Measurements from ENCODE around the gene GSX1.
"Not testable (repeated sequence)": the region's sequence is repeated elsewhere in the genome, so short reads cannot be mapped to it uniquely, and the experiment has no call there.

Gene GSX1

DNA sequence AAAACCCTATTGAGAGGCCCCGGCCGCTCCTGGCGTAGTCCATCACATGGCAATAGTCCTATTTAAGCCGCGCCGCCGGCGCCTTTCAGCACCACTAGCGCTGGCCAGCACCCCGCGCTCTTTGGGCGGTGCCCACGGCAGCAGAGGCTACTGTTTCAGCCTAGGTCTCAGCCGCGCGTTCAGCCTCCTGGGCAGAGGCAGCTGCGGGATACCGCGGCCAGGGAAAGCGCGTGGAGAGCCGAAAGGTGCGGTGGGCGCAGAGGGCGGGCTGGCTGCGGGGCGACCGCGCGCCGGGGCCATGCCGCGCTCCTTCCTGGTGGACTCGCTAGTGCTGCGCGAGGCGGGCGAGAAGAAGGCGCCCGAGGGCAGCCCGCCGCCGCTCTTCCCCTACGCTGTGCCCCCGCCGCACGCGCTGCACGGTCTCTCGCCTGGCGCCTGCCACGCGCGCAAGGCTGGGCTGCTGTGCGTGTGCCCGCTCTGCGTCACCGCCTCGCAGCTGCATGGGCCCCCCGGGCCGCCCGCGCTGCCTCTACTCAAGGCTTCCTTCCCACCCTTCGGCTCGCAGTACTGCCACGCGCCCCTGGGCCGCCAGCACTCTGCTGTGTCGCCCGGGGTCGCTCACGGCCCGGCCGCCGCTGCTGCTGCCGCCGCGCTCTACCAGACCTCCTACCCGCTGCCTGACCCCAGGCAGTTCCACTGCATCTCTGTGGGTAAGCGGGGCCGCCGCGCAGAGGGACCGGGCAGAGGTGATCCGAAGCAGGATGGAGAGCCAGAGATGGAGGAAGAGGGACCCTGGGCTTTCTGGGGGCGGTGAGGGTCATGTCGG, at the start of gene GSX1:
Gene GSX1 (plus strand): TSS at position 91 of the 826 bp plus-strand sequence. CDS start 208 bp downstream, at position 299.
- in situ Hi-C loops (cut with HindIII; ENCODE audit: low pct_ligation_motif_present, low sequenced_read_pairs), result no loop called here
- Histone ChIP-seq H3K27ac (no peak within 1 kb of the TSS), H3K36me3 (replicated peaks) (no peaks in the 10 kb centered on the region), H3K27me3 (replicated peaks) (peaks cover 94% of the 10 kb centered on the region), H3K4me3 (ENCODE audit: low read depth, low read length) (peak within 1 kb of the TSS; percentile 5)
- peak; percentile 51 for DNase-seq
- TF ChIP-seq, protein P1, sequence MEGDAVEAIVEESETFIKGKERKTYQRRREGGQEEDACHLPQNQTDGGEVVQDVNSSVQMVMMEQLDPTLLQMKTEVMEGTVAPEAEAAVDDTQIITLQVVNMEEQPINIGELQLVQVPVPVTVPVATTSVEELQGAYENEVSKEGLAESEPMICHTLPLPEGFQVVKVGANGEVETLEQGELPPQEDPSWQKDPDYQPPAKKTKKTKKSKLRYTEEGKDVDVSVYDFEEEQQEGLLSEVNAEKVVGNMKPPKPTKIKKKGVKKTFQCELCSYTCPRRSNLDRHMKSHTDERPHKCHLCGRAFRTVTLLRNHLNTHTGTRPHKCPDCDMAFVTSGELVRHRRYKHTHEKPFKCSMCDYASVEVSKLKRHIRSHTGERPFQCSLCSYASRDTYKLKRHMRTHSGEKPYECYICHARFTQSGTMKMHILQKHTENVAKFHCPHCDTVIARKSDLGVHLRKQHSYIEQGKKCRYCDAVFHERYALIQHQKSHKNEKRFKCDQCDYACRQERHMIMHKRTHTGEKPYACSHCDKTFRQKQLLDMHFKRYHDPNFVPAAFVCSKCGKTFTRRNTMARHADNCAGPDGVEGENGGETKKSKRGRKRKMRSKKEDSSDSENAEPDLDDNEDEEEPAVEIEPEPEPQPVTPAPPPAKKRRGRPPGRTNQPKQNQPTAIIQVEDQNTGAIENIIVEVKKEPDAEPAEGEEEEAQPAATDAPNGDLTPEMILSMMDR (IDR thresholded peaks at IDR 0.05; ENCODE audit: low read depth, low read length, missing control alignments), result no peak

DNA sequence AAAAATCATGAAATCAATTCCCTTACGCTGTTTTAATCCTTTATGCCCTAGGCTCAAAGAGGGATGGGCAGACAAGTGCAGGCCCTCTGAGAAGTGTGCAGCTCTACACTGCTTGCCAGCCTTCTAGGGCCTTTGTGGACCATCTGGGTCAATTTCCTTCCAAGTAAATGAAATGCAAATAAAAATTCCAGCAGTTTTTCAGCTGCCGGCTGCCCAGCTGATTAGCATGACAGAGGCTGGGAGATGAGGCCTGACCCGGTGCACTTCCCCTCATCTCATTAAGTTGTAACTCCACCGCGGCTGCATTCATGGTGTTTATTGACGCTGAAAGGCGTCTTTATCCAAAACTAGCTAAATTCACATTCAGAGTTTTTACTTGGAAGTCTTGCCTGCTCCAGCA, 47.5 kb upstream of the GSX1 start:
- H3K36me3 ChIP-seq (replicated peaks), result no peaks in the 10 kb centered on the region
- no peak for DNase-seq
- no peak overlapping the region for H3K27ac ChIP-seq
- in situ Hi-C loops (cut with HindIII; ENCODE audit: low pct_ligation_motif_present, low sequenced_read_pairs), result no loop called here
- TF ChIP-seq, protein P1 (IDR thresholded peaks at IDR 0.05; ENCODE audit: low read depth, low read length, missing control alignments), result no peak
- no peak overlapping the region for H3K4me3 ChIP-seq (ENCODE audit: low read depth, low read length)
- no peaks in the 10 kb centered on the region for H3K27me3 ChIP-seq (replicated peaks)

DNA sequence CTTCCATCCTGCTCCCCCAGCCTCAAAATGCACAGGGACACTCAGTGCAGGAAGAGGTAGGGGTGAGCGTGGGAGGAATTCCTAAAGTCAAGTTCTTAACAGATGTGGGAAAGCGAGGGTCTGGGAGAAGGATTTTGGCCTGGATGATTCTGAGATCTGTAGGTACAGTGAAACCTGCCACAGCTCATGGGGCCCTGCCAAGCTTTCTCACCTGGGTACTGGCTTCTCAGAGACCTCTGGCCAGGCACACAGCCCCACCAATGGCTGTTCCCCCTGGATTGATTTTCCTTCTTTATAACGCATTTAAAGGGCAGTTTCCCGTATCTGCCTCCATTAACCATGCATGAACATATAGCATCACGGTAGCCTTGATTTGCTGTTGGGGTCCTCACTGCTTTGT, 47.0 kb upstream of the GSX1 start:
- H3K36me3 ChIP-seq (replicated peaks), result no peaks in the 10 kb centered on the region
- in situ Hi-C loops (cut with HindIII; ENCODE audit: low pct_ligation_motif_present, low sequenced_read_pairs), result no loop called here
- TF ChIP-seq, protein P1 (IDR thresholded peaks at IDR 0.05; ENCODE audit: low read depth, low read length, missing control alignments), result no peak
- no peak for DNase-seq
- no peak overlapping the region for H3K4me3 ChIP-seq (ENCODE audit: low read depth, low read length)
- H3K27ac ChIP-seq, result no peak overlapping the region
- no peaks in the 10 kb centered on the region for H3K27me3 ChIP-seq (replicated peaks)

DNA sequence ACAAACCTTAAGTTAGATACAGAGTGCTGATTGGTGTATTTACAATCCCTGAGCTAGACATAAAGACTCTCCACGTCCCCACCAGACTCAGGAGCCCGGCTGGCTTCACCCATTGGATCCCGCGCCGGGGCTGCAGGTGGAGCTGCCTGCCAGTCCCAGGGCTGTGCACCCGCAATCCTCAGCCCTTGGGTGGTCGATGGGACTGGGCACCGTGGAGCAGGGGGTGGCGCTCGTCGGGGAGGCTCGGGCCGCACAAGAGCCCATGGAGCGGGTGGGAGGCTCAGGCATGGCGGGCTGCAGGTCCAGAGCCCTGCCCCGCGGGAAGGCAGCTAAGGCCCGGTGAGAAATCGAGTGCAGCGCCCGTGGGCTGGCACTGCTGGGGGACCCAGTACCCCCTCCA, 44.1 kb upstream of the GSX1 start:
- H3K36me3 ChIP-seq (replicated peaks); in situ Hi-C loops (cut with HindIII; ENCODE audit: low pct_ligation_motif_present, low sequenced_read_pairs); H3K27ac ChIP-seq; DNase-seq; H3K4me3 ChIP-seq (ENCODE audit: low read depth, low read length); H3K27me3 ChIP-seq (replicated peaks): not testable (repeated sequence)

DNA sequence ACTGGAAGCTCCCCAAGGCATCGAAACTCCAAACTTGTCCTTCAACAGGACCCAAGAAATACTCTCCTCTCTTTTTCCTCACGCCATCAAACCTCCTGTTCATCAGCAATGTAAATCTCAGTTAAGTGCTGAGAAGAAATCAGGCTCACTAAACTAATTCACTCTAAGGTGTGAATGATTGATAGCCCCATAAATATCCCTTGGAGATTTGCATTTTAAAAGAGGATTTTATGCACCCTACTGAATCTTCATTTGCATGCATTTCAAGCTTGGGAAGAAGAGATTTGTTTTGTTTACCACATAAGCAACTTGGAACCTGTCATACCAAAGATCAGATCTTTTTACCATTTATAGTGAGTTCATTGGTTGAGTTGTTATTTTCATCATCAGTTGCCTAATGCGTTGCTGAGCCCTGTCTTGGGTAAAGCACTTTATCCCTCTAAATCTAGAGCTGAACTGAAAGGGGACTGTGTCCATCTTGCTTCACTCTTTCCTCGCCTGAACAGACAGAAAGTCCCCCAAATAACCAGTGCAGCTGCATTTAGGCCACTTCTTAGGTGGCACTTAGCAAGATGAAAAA, 40.2 kb upstream of the GSX1 start:
- in situ Hi-C loops (cut with HindIII; ENCODE audit: low pct_ligation_motif_present, low sequenced_read_pairs), result no loop called here
- no peak for DNase-seq
- TF ChIP-seq, protein P1 (IDR thresholded peaks at IDR 0.05; ENCODE audit: low read depth, low read length, missing control alignments), result no peak
- Histone ChIP-seq H3K27me3 (replicated peaks) (no peaks in the 10 kb centered on the region), H3K4me3 (ENCODE audit: low read depth, low read length) (no peak overlapping the region), H3K27ac (no peak overlapping the region), H3K36me3 (replicated peaks) (no peaks in the 10 kb centered on the region)

DNA sequence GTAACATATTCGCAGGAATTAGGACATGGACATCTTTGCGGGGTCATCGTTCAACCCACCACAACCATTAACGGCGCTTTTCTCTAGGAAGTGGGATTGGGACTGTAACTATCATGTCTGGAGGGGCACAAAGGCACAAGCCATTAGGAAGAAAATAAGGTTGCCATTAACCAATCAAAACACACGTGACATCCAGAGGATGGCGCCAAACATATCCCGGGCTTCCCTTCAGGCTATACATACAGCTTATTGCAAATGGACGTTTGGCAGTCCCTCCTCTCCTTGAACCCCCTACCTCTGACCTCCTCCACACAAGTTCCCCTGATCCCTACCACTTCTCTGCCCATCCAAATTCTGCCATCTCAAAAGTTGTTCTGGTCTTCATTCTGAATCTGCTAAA, 26.6 kb upstream of the GSX1 start:
- no peak overlapping the region for H3K4me3 ChIP-seq (ENCODE audit: low read depth, low read length)
- H3K36me3 ChIP-seq (replicated peaks), result no peaks in the 10 kb centered on the region
- no peak overlapping the region for H3K27ac ChIP-seq
- TF ChIP-seq, protein P1 (IDR thresholded peaks at IDR 0.05; ENCODE audit: low read depth, low read length, missing control alignments), result no peak
- no peaks in the 10 kb centered on the region for H3K27me3 ChIP-seq (replicated peaks)
- in situ Hi-C loops (cut with HindIII; ENCODE audit: low pct_ligation_motif_present, low sequenced_read_pairs), result no loop called here
- no peak for DNase-seq

All from brain microvascular endothelial cell (primary cell).